IMR-90 (cell line): ENCODE measurements around the gene TSGA10IP. TPM values are rescaled to one million over a fixed set of nuclear protein-coding genes. Genes with fewer than 3 reads are reported as not detected.

Experiments
- ATAC-seq: fragments of 200-7000 bp; cut with Tn5 transposase; 2 replicates; pipeline ENCODE4 v1.9.1; 2020; ENCODE audit warnings: low read depth, mild to moderate bottlenecking, moderate library complexity
- BruUV-seq: library from RNA; stranded (reverse); fragments of 400-500 nt; replicated peaks from 2 replicates; lab custom pipeline; 2021; lab: Mats Ljungman, UMichigan
- CTCF ChIA-PET: fragments of 300-600 bp; formaldehyde crosslinking; extraction: SDS; loops from one replicate; lab custom pipeline; 2021; ENCODE audit warnings: antibody characterized with exemption; lab: Yijun Ruan, JAX
- POLR2A ChIA-PET: fragments of 300-600 bp; sonication (Branson Sonifier 250); formaldehyde crosslinking; loops from one replicate; lab custom pipeline; 2022; ENCODE audit warnings: antibody characterized with exemption; ENCODE audit not compliant: unreplicated experiment; lab: Charles Lee
- DNase-seq: peaks from one replicate; pipeline ENCODE4 v3.0.0; 2013
- H2AFZ ChIP-seq: replicated peaks from 2 replicates; pipeline ENCODE3; 2013; ENCODE audit warnings: low read length, mild to moderate bottlenecking; ENCODE audit not compliant: poor library complexity
- H2AK5ac ChIP-seq: 2 replicates; pipeline ENCODE4 v1.6.1; 2013; ENCODE audit warnings: low read depth, low read length, inconsistent platforms
- H2AK9ac ChIP-seq: replicated peaks from 2 replicates; pipeline ENCODE3; 2013; ENCODE audit warnings: mild to moderate bottlenecking, low read depth, low read length, moderate library complexity; ENCODE audit not compliant: poor library complexity
- H2BK120ac ChIP-seq: 2 replicates; pipeline ENCODE4 v1.6.1; 2013; ENCODE audit warnings: low read depth, low read length, inconsistent platforms
- H2BK15ac ChIP-seq: 3 replicates; pipeline ENCODE4 v1.6.1; 2013; ENCODE audit warnings: low read depth, low read length, inconsistent platforms
- H2BK20ac ChIP-seq: 2 replicates; pipeline ENCODE4 v1.6.1; 2013; ENCODE audit warnings: low read depth, mild to moderate bottlenecking, inconsistent platforms, low read length, moderate library complexity
- H2BK5ac ChIP-seq: 2 replicates; pipeline ENCODE4 v1.6.1; 2013; ENCODE audit warnings: mild to moderate bottlenecking, low read depth, low read length, inconsistent platforms; ENCODE audit not compliant: poor library complexity, severe bottlenecking
- H3K14ac ChIP-seq: replicated peaks from 2 replicates; pipeline ENCODE4 v1.6.1; 2013; ENCODE audit warnings: low read depth, low read length, inconsistent platforms
- H3K18ac ChIP-seq: 2 replicates; pipeline ENCODE4 v1.6.1; 2013; ENCODE audit warnings: low read depth, low read length, control low read depth
- H3K23ac ChIP-seq: 2 replicates; pipeline ENCODE4 v1.6.1; 2013; ENCODE audit warnings: low read depth, low read length, inconsistent platforms
- H3K27ac ChIP-seq: 2 replicates; pipeline ENCODE4 v1.5.1; 2013; ENCODE audit warnings: mild to moderate bottlenecking, control low read depth, low read length; ENCODE audit not compliant: insufficient read depth
- H3K27me3 ChIP-seq: 2 replicates; pipeline ENCODE4 v1.6.1; 2013; ENCODE audit warnings: low read length; ENCODE audit not compliant: control insufficient read depth, insufficient read depth
- H3K36me3 ChIP-seq: 2 replicates; pipeline ENCODE4 v1.6.1; 2013; ENCODE audit warnings: low read length, mixed read lengths; ENCODE audit not compliant: control insufficient read depth, insufficient read depth
- H3K4ac ChIP-seq: 2 replicates; pipeline ENCODE4 v1.6.1; 2013; ENCODE audit warnings: low read depth, low read length, inconsistent platforms
- H3K4me1 ChIP-seq: 2 replicates; pipeline ENCODE4 v1.6.1; 2013; ENCODE audit warnings: low read length, mixed read lengths; ENCODE audit not compliant: control insufficient read depth, insufficient read depth
- H3K4me2 ChIP-seq: 2 replicates; pipeline ENCODE4 v1.6.1; 2013; ENCODE audit warnings: low read depth, mild to moderate bottlenecking, control low read depth, low read length, moderate library complexity
- H3K4me3 ChIP-seq: 2 replicates; pipeline ENCODE4 v1.5.1; 2013; ENCODE audit warnings: low read depth, mild to moderate bottlenecking, control low read depth, low read length, moderate library complexity; ENCODE audit not compliant: insufficient read depth
- H3K56ac ChIP-seq: 2 replicates; pipeline ENCODE4 v1.6.1; 2013; ENCODE audit warnings: low read length, inconsistent platforms; ENCODE audit not compliant: insufficient read depth; ENCODE audit errors: extremely low read depth
- H3K79me1 ChIP-seq, 2 experiments: 2 replicates each; pipeline ENCODE4 v1.6.1; 2013; ENCODE audit warnings: low read length in 2 of 2, inconsistent platforms in 1 of 2, low read depth in 1 of 2
- H3K9ac ChIP-seq: 2 replicates; pipeline ENCODE4 v1.6.1; 2013; ENCODE audit warnings: low read depth, low read length, control low read depth
- H3K9me1 ChIP-seq: 2 replicates; pipeline ENCODE4 v1.6.1; 2013; ENCODE audit warnings: low read length, inconsistent platforms; ENCODE audit not compliant: insufficient read depth
- H3K9me3 ChIP-seq: 2 replicates; pipeline ENCODE4 v1.6.1; 2013; ENCODE audit warnings: low read length; ENCODE audit not compliant: control insufficient read depth, insufficient read depth
- H4K20me1 ChIP-seq: 2 replicates; pipeline ENCODE4 v1.6.1; 2013; ENCODE audit warnings: low read length, inconsistent platforms; ENCODE audit not compliant: insufficient read depth
- H4K5ac ChIP-seq: 2 replicates; pipeline ENCODE4 v1.6.1; 2013; ENCODE audit warnings: mild to moderate bottlenecking, low read depth, low read length, control low read depth
- H4K8ac ChIP-seq, 2 experiments: 2 replicates each; pipeline ENCODE4 v1.6.1; 2013; ENCODE audit warnings: low read depth in 2 of 2, low read length in 2 of 2, control low read depth in 1 of 2, inconsistent platforms in 1 of 2
- H4K91ac ChIP-seq: 2 replicates; pipeline ENCODE4 v1.6.1; 2013; ENCODE audit warnings: low read depth, low read length, inconsistent platforms; ENCODE audit not compliant: insufficient read depth
- BHLHE40 ChIP-seq: fragments of 150-350 bp; IDR thresholded peaks from 2 replicates; pipeline ENCODE4 v1.6.1; 2016; ENCODE audit warnings: mild to moderate bottlenecking, low read depth, low read length
- CEBPB ChIP-seq: IDR thresholded peaks from 2 replicates; pipeline ENCODE4 v1.6.1; 2012; ENCODE audit warnings: low read depth, low read length, improper control_type of control experiment
- CHD1 ChIP-seq: IDR thresholded peaks from 2 replicates; pipeline ENCODE4 v1.6.1; 2012; ENCODE audit warnings: low read depth, low read length, improper control_type of control experiment
- CTCF ChIP-seq: conservative IDR thresholded peaks from 2 replicates; pipeline ENCODE4 v1.5.1; 2012; ENCODE audit warnings: mild to moderate bottlenecking, low read depth, low read length, improper control_type of control experiment
- ELK1 ChIP-seq: fragments of 150-350 bp; IDR thresholded peaks from 2 replicates; pipeline ENCODE4 v1.6.1; 2016; ENCODE audit warnings: low read depth, mild to moderate bottlenecking, low read length, moderate library complexity, borderline replicate concordance
- FOS ChIP-seq: fragments of 150-350 bp; IDR thresholded peaks from 2 replicates; pipeline ENCODE4 v1.6.1; 2016; ENCODE audit warnings: low read depth, low read length
- MAFK ChIP-seq: IDR thresholded peaks from 2 replicates; pipeline ENCODE4 v1.6.1; 2012; ENCODE audit warnings: low read depth, low read length, improper control_type of control experiment
- MAZ ChIP-seq: IDR thresholded peaks from 2 replicates; pipeline ENCODE4 v1.6.1; 2012; ENCODE audit warnings: low read depth, mild to moderate bottlenecking, low read length, improper control_type of control experiment, moderate library complexity, borderline replicate concordance
- MXI1 ChIP-seq: IDR thresholded peaks from 2 replicates; pipeline ENCODE4 v1.6.1; 2012; ENCODE audit warnings: low read depth, mild to moderate bottlenecking, low read length, moderate library complexity, borderline replicate concordance
- NFE2L2 ChIP-seq: fragments of 150-350 bp; IDR thresholded peaks from 2 replicates; pipeline ENCODE4 v1.6.1; 2016; ENCODE audit warnings: low read depth, mild to moderate bottlenecking, low read length
- POLR2A ChIP-seq: IDR thresholded peaks from 2 replicates; pipeline ENCODE4 v1.6.1; 2012; ENCODE audit warnings: mild to moderate bottlenecking, low read depth, low read length
- RAD21 ChIP-seq: IDR thresholded peaks from 2 replicates; pipeline ENCODE4 v1.6.1; 2012; ENCODE audit warnings: low read length, improper control_type of control experiment
- RCOR1 ChIP-seq: IDR thresholded peaks from 2 replicates; pipeline ENCODE4 v1.6.1; 2012; ENCODE audit warnings: mild to moderate bottlenecking, low read length, improper control_type of control experiment; ENCODE audit not compliant: insufficient replicate concordance
- RFX5 ChIP-seq: IDR thresholded peaks from 2 replicates; pipeline ENCODE4 v1.8.0; 2012; ENCODE audit warnings: low read depth, mild to moderate bottlenecking, low read length, moderate library complexity
- SMC3 ChIP-seq: fragments of 150-350 bp; IDR thresholded peaks from 2 replicates; pipeline ENCODE4 v1.6.1; 2016; ENCODE audit warnings: low read depth, mild to moderate bottlenecking, antibody characterized with exemption, low read length, moderate library complexity
- USF2 ChIP-seq: fragments of 150-350 bp; IDR thresholded peaks from 2 replicates; pipeline ENCODE4 v1.6.1; 2017; ENCODE audit warnings: mild to moderate bottlenecking, antibody characterized with exemption, low read length, low read depth
- WGBS, 2 experiments: methylation state at CpG; one replicate each; pipeline versions ENCODE4 v1.1.5 to v1.1.7; 2013; ENCODE audit warnings: missing lambda C conversion rate in 2 of 2; ENCODE audit not compliant: insufficient read length in 1 of 2; ENCODE audit errors: extremely low coverage in 2 of 2; 5-methylcytosine and 5-hydroxymethylcytosine counted together
- dilution Hi-C: fragments of 300-500 bp; cut with HindIII; formaldehyde crosslinking; loops from one replicate; pipeline ENCODE4 v1.14.3; 2018; ENCODE audit warnings: low sequenced_read_pairs; ENCODE audit not compliant: unreplicated experiment
- in situ Hi-C: fragments of 300-500 bp; cut with MboI; formaldehyde crosslinking; loops from 3 replicates; pipeline ENCODE4 v1.14.3; 2019; ENCODE audit warnings: low sequenced_read_pairs, inconsistent platforms, mixed read lengths
- intact Hi-C: fragments of 100-400 bp; cut with micrococcal nuclease; formaldehyde crosslinking; loops from 2 replicates; pipeline ENCODE4 v1.10.0; 2022
- polyA plus RNA-seq, 3 experiments: library from polyadenylated mRNA; depleted of rRNA; stranded (reverse); fragments of >200 nt; gene quantifications; 2 replicates each; pipeline ENCODE4 v1.2.3, GENCODE V29; 2012; ENCODE audit warnings: low replicate concordance in 1 of 3
- total RNA-seq: library from RNA; depleted of rRNA; stranded (reverse); fragments of >200 nt; gene quantifications from 2 replicates; pipeline ENCODE4 v1.2.3, GENCODE V29; 2012

The TSGA10IP gene
- total and polyA plus RNA-seq, 2 of the 4 experiments (the other 2 are of a cell fraction): 0.21 TPM; not detected in 1

- peak overlapping the region; percentile 8; the same call in 1 of the 2 replicates for H3K18ac ChIP-seq
- peak overlapping the region; percentile 59 for H2AFZ ChIP-seq
- H2BK15ac ChIP-seq: no peak overlapping the region
- DNase-seq (no peak), ATAC-seq (no peak)
- peak overlapping the region; percentile 98; the same call in 1 of the 2 replicates for H3K4me3 ChIP-seq
- no peaks in the 10 kb centered on the region for H3K9me3 ChIP-seq
- peak overlapping the region; percentile 84 to 93; a peak in 3 of 4 replicates for H4K8ac ChIP-seq
- dilution Hi-C loops: no loop called here
- H3K4me2 ChIP-seq: peak overlapping the region; percentile 90
- H4K5ac ChIP-seq: peak overlapping the region; percentile 14
- H3K23ac ChIP-seq: peak overlapping the region; percentile 99
- H2BK5ac ChIP-seq: peak overlapping the region; percentile 98
- peak overlapping the region; percentile 62; the same call in 1 of the 2 replicates for H3K56ac ChIP-seq
- H2BK20ac ChIP-seq: peak overlapping the region; percentile 12; the same call in 1 of the 2 replicates
- H3K27me3 ChIP-seq: no peaks in the 10 kb centered on the region
- ChIA-PET POLR2A (interaction anchor here (0.6 kb wide), 4 partner anchors 9 to 290 kb away, joined by 3 to 10 read pairs (median 4); partner anchors contain the start of gene FIBP), CTCF (no interaction called here)
- H3K4me1 ChIP-seq: peaks cover 38% of the 10 kb centered on the region
- no CpG with 5 or more reads among the region's 4 CpGs for WGBS, 2 experiments
- H3K9ac ChIP-seq: peak overlapping the region; percentile 54; the same call in 1 of the 2 replicates
- peak overlapping the region; percentile 92 for H2AK9ac ChIP-seq
- peaks cover 76% of the 10 kb centered on the region for H4K20me1 ChIP-seq
- BruUV-seq: no TSS peak
- in situ Hi-C loops: no loop called here
- H3K14ac ChIP-seq: peak overlapping the region; percentile 97
- H2AK5ac ChIP-seq: peak overlapping the region; percentile 16
- H3K9me1 ChIP-seq: peaks cover 9% of the 10 kb centered on the region; the same call in 1 of the 2 replicates
- peak overlapping the region; percentile 58 for H2BK120ac ChIP-seq
- no peak for TF ChIP-seq CHD1
- no peak for TF ChIP-seq ELK1
- no peak for TF ChIP-seq RAD21
- no peak for TF ChIP-seq MAZ
- TF ChIP-seq SMC3: no peak
- TF ChIP-seq MXI1: no peak
- TF ChIP-seq BHLHE40: no peak
- TF ChIP-seq MAFK: no peak
- no peak for TF ChIP-seq RCOR1
- no peak for TF ChIP-seq CEBPB
- no peak for TF ChIP-seq CTCF
- no peak for TF ChIP-seq FOS
- no peak for TF ChIP-seq USF2
- no peak for TF ChIP-seq NFE2L2
- no peak; the same call in 1 of the 2 replicates for TF ChIP-seq POLR2A
- TF ChIP-seq RFX5: no peak
- H3K4ac ChIP-seq: peak overlapping the region; percentile 93
- peak overlapping the region; percentile 86 for H3K27ac ChIP-seq
- peaks cover 10 to 30% of the 10 kb centered on the region in 2 experiments for H3K79me1 ChIP-seq
- intact Hi-C loops: no loop called here
- peak overlapping the region; percentile 17 for H4K91ac ChIP-seq
- peaks cover 40% of the 10 kb centered on the region for H3K36me3 ChIP-seq
Observed at GRCh38 chr11:65897020-65897471, 48.2 kb upstream of the TSGA10IP start.
